Motor neuron (in vitro differentiated cells): ENCODE data around the gene FRMD4A. TPM values are rescaled to one million over a fixed set of nuclear protein-coding genes. Genes with fewer than 3 reads are reported as not detected.

Experiments used
- ATAC-seq, 8 experiments: fragments of 200-7000 bp; cut with Tn5 transposase; replicated peaks in 6 of 8; 2 replicates each; pipeline ENCODE4 v1.8.0; 2021; ENCODE audit warnings: mild to moderate bottlenecking in 8 of 8, moderate library complexity in 8 of 8
- H3K27ac ChIP-seq, 2 donors: fragments of 250-450 bp; sonication (Bioruptor Pico); 2 replicates each; pipeline ENCODE4 v1.9.0; 2021; ENCODE audit warnings: antibody characterized with exemption in 2 of 2, mild to moderate bottlenecking in 2 of 2, moderate library complexity in 1 of 2
- H3K4me1 ChIP-seq, 2 donors: fragments of 250-450 bp; sonication (Bioruptor Pico); replicated peaks in 1 of 2; 2 replicates each; pipeline ENCODE4 v1.6.1; 2021; ENCODE audit warnings: antibody characterized with exemption in 2 of 2, mild to moderate bottlenecking in 2 of 2, moderate library complexity in 1 of 2
- H3K4me3 ChIP-seq, 5 donors: fragments of 250-450 bp; sonication (Bioruptor Pico); 2 replicates each; pipeline ENCODE4 v1.9.0; 2021; ENCODE audit warnings: antibody characterized with exemption in 5 of 5, mild to moderate bottlenecking in 5 of 5, moderate library complexity in 4 of 5
- WGBS, 10 experiments: fragments of 450-650 bp; shearing (Covaris generic); methylation state at CpG; one replicate each; pipeline ENCODE4 v1.0.0; 2022; 5-methylcytosine and 5-hydroxymethylcytosine counted together
- in situ Hi-C, 9 experiments: fragments of 400-800 bp; cut with MboI; loops; one replicate each; pipeline ENCODE4 v1.15.0; 2021; ENCODE audit warnings: low sequenced_read_pairs in 9 of 9, low pct_unique_long_range_greater_than_20kb in 2 of 9; ENCODE audit not compliant: unreplicated experiment in 9 of 9
- total RNA-seq, 8 experiments: library from RNA; unstranded; fragments of 300-600 nt; gene quantifications; 2 replicates each; pipeline versions ENCODE4 v1.2.3 to v1.2.4, GENCODE V29; 2022

FRMD4A gene
- total RNA-seq, 8 experiments from 2014 or later: 18.6 to 87.3 (median 44.5) TPM

- Histone ChIP-seq H3K27ac (no peak overlapping the region), H3K4me1 (peaks cover 15 to 49% of the 10 kb centered on the region in 2 donors), H3K4me3 (no peak overlapping the region)
- WGBS, 10 experiments: 93 to 100% (median 99%) methylated on average over 1 to 16 of the region's 26 CpGs; no CpG with 5 or more reads in 3 of the 10 experiments
- in situ Hi-C loops: no loop called here
- ATAC-seq: no peak
Observed at GRCh38 chr10:13728898-13729535, 601.7 kb downstream of the FRMD4A start.

- 83 to 100% (median 86%) methylated on average over 1 to 4 of the region's 4 CpGs; no CpG with 5 or more reads in 6 of the 10 experiments for WGBS, 10 experiments
- in situ Hi-C loops: no loop called here
- no peak overlapping the region for H3K27ac ChIP-seq
- peak in 1 of 8 experiments; percentile 69 for ATAC-seq
- H3K4me3 ChIP-seq: no peak overlapping the region
- peaks cover 15 to 28% of the 10 kb centered on the region in 2 donors for H3K4me1 ChIP-seq
Observed at GRCh38 chr10:13725594-13725993, 605.1 kb downstream of the FRMD4A start.

- WGBS, 10 experiments: 16 to 70% (median 38%) methylated on average over 3 to 10 of the region's 10 CpGs; no CpG with 5 or more reads in 3 of the 10 experiments
- no peak overlapping the region for H3K4me3 ChIP-seq
- no peak overlapping the region for H3K27ac ChIP-seq
- peaks cover 6 to 17% of the 10 kb centered on the region in 2 donors for H3K4me1 ChIP-seq
- in situ Hi-C loops: no loop called here
- ATAC-seq: peak in 3 of 8 experiments; percentile 43 to 94 (median 51)
Observed at GRCh38 chr10:13724484-13724883, 606.2 kb downstream of the FRMD4A start.

- WGBS, 10 experiments: 50 to 88% (median 83%) methylated on average over 1 to 3 of the region's 4 CpGs; no CpG with 5 or more reads in 3 of the 10 experiments
- no peak overlapping the region for H3K27ac ChIP-seq
- in situ Hi-C loops: no loop called here
- peaks cover 5 to 16% of the 10 kb centered on the region in 2 donors for H3K4me1 ChIP-seq
- ATAC-seq: no peak
- H3K4me3 ChIP-seq: no peak overlapping the region
Observed at GRCh38 chr10:13722747-13723653, 607.7 kb downstream of the FRMD4A start.

GRCh38 chr10:13721486-13721885 lies 609.2 kb downstream of the FRMD4A start:
- 81 to 100% (median 100%) methylated on average over 1 to 5 of the region's 7 CpGs; no CpG with 5 or more reads in 3 of the 10 experiments for WGBS, 10 experiments
- ATAC-seq: no peak
- H3K4me3 ChIP-seq: no peak overlapping the region
- H3K27ac ChIP-seq: no peak overlapping the region
- H3K4me1 ChIP-seq: peaks cover 11 to 22% of the 10 kb centered on the region in 2 donors
- in situ Hi-C loops: no loop called here

GRCh38 chr10:13720699-13721098 lies 610.0 kb downstream of the FRMD4A start:
- H3K4me3 ChIP-seq: no peak overlapping the region
- ATAC-seq: no peak
- in situ Hi-C loops: no loop called here
- peaks cover 19 to 26% of the 10 kb centered on the region in 2 donors for H3K4me1 ChIP-seq
- H3K27ac ChIP-seq: no peak overlapping the region
- WGBS, 10 experiments: 76 to 100% (median 94%) methylated on average over 1 to 4 of the region's 4 CpGs; no CpG with 5 or more reads in 1 of the 10 experiments

- 0 to 94% (median 75%) methylated on average over 1 to 5 of the region's 5 CpGs; no CpG with 5 or more reads in 3 of the 10 experiments for WGBS, 10 experiments
- in situ Hi-C loops: loop anchor here in 1 of 9 experiments (10.0 kb wide), 1 partner anchor 55 kb away; no protein-coding TSS in a partner anchor
- no peak for ATAC-seq
- H3K4me1 ChIP-seq: peaks cover 21 to 23% of the 10 kb centered on the region in 2 donors
- H3K4me3 ChIP-seq: no peak overlapping the region
- no peak overlapping the region for H3K27ac ChIP-seq
Observed at GRCh38 chr10:13719425-13719824, 611.3 kb downstream of the FRMD4A start.

- in situ Hi-C loops: loop anchor here in 1 of 9 experiments (10.0 kb wide), 1 partner anchor 56 kb away; no protein-coding TSS in a partner anchor
- Histone ChIP-seq H3K4me1 (peaks cover 20 to 21% of the 10 kb centered on the region in 2 donors), H3K4me3 (no peak overlapping the region), H3K27ac (no peak overlapping the region)
- WGBS, 10 experiments: 78 to 100% (median 100%) methylated on average over 1 to 4 of the region's 4 CpGs; no CpG with 5 or more reads in 1 of the 10 experiments
- ATAC-seq: no peak
Observed at GRCh38 chr10:13718820-13719219, 611.9 kb downstream of the FRMD4A start.

GRCh38 chr10:13717936-13718772 lies 612.6 kb downstream of the FRMD4A start:
- H3K27ac ChIP-seq: no peak overlapping the region
- H3K4me1 ChIP-seq: peaks cover 20 to 21% of the 10 kb centered on the region in 2 donors
- ATAC-seq: peak in 5 of 8 experiments; percentile 21 to 85 (median 79)
- no peak overlapping the region for H3K4me3 ChIP-seq
- 10 to 89% (median 59%) methylated on average over 1 to 11 of the region's 26 CpGs; no CpG with 5 or more reads in 1 of the 10 experiments for whole genome bisulfite sequencing, 10 experiments
- in situ Hi-C loops: loop anchor here in 1 of 9 experiments (10.0 kb wide), 1 partner anchor 57 kb away; no protein-coding TSS in a partner anchor

GRCh38 chr10:13717571-13717935 lies 613.2 kb downstream of the FRMD4A start:
- ATAC-seq: no peak
- 72 to 100% (median 94%) methylated on average over 1 to 5 of the region's 8 CpGs; no CpG with 5 or more reads in 5 of the 10 experiments for WGBS, 10 experiments
- in situ Hi-C loops: loop anchor here in 1 of 9 experiments (10.0 kb wide), 1 partner anchor 57 kb away; no protein-coding TSS in a partner anchor
- Histone ChIP-seq H3K27ac (no peak overlapping the region), H3K4me3 (no peak overlapping the region), H3K4me1 (peaks cover 20 to 21% of the 10 kb centered on the region in 2 donors)

GRCh38 chr10:13716081-13717071 lies 614.3 kb downstream of the FRMD4A start:
- peak in 4 of 8 experiments; percentile 59 to 82 (median 76) for ATAC-seq
- in situ Hi-C loops: loop anchor here in 1 of 9 experiments (10.0 kb wide), 1 partner anchor 58 kb away; no protein-coding TSS in a partner anchor
- 20 to 60% (median 39%) methylated on average over 2 to 10 of the region's 10 CpGs for WGBS, 10 experiments
- H3K4me1 ChIP-seq: peaks cover 20 to 21% of the 10 kb centered on the region in 2 donors
- H3K27ac ChIP-seq: no peak overlapping the region
- H3K4me3 ChIP-seq: no peak overlapping the region
